HepG2 (cell line): ENCODE measurements around the gene PLET1. TPM values are rescaled to one million over a fixed set of nuclear protein-coding genes. Genes with fewer than 3 reads are reported as not detected.

Experiments
- ATAC-seq: fragments of 200-7000 bp; cut with Tn5 transposase; 3 replicates; pipeline ENCODE4 v1.9.1; 2020; ENCODE audit warnings: mild to moderate bottlenecking, moderate library complexity
- BruUV-seq: library from RNA; stranded (reverse); fragments of 400-500 nt; replicated peaks from 2 replicates; lab custom pipeline; 2021; lab: Mats Ljungman, UMichigan
- CTCF ChIA-PET: fragments of 300-600 bp; formaldehyde crosslinking; extraction: SDS; loops from one replicate; lab custom pipeline; 2021; ENCODE audit warnings: low total read pairs, inconsistent platforms, low intra/inter-chr PET ratio; lab: Yijun Ruan, JAX
- POLR2A ChIA-PET: fragments of 350-600 bp; sonication (Branson Sonifier 250); formaldehyde crosslinking; loops from one replicate; lab custom pipeline; 2020; ENCODE audit warnings: antibody characterized with exemption, inconsistent platforms; lab: Yijun Ruan, JAX
- DNase-seq: peaks from one replicate; pipeline ENCODE4 v3.0.0-alpha.2; 2015; ENCODE audit warnings: low spot score
- FAIRE-seq: peaks from 3 replicates; lab custom pipeline; 2011; peaks lifted over from hg19 to GRCh38; lab: Jason Lieb, UNC
- H2AFZ ChIP-seq: one replicate; pipeline ENCODE4 v1.6.1; 2011; ENCODE audit warnings: low read length, inconsistent platforms
- H3K27ac ChIP-seq: fragments of 300-600 bp; 3 replicates; pipeline ENCODE4 v1.8.0; 2011; ENCODE audit warnings: mixed run types, mild to moderate bottlenecking, mixed read lengths, low read length, inconsistent platforms; ENCODE audit not compliant: insufficient read depth; ENCODE audit errors: extremely low read length
- H3K27me3 ChIP-seq, 2 experiments: fragments of 200-600 bp in 1 of 2; 2 replicates in 1 of 2; 3 replicates in 1 of 2; pipeline versions ENCODE4 v1.6.0 to v1.8.0; 2011; ENCODE audit warnings: low read length in 2 of 2, mild to moderate bottlenecking in 2 of 2, moderate library complexity in 2 of 2, inconsistent platforms in 1 of 2; ENCODE audit not compliant: insufficient read depth in 2 of 2, control insufficient read depth in 1 of 2
- H3K36me3 ChIP-seq, 2 experiments: fragments of 200-600 bp in 1 of 2; replicated peaks in 1 of 2; 2 replicates in 1 of 2; 3 replicates in 1 of 2; pipeline versions ENCODE4 v1.5.1 to v1.8.0; 2011; ENCODE audit warnings: low read length in 2 of 2, inconsistent platforms in 1 of 2; ENCODE audit not compliant: insufficient read depth in 2 of 2, control insufficient read depth in 1 of 2
- H3K4me1 ChIP-seq: 2 replicates; pipeline ENCODE4 v1.5.1; 2012; ENCODE audit warnings: low read length, inconsistent platforms; ENCODE audit not compliant: insufficient read depth
- H3K4me2 ChIP-seq: 2 replicates; pipeline ENCODE4 v1.6.0; 2011; ENCODE audit warnings: low read depth, low read length, inconsistent platforms
- H3K4me3 ChIP-seq, 3 experiments: fragments of 200-600 bp in 1 of 3; sonication (generic), shearing (Covaris generic) in 1 of 3; replicated peaks in 1 of 3; 2 replicates each; pipeline ENCODE4 v1.5.1; 2011 to 2016; ENCODE audit warnings: low read length in 3 of 3, inconsistent platforms in 2 of 3, low read depth in 2 of 3, mild to moderate bottlenecking in 2 of 3, control low read depth in 1 of 3, mixed read lengths in 1 of 3; ENCODE audit not compliant: insufficient read depth in 1 of 3
- H3K79me2 ChIP-seq: one replicate; pipeline ENCODE4 v1.6.1; 2011; ENCODE audit warnings: low read length, inconsistent platforms; ENCODE audit not compliant: insufficient read depth
- H3K9ac ChIP-seq: 2 replicates; pipeline ENCODE4 v1.6.0; 2011; ENCODE audit warnings: mild to moderate bottlenecking, low read depth, low read length, inconsistent platforms; ENCODE audit not compliant: insufficient read depth
- H3K9me3 ChIP-seq: 2 replicates; pipeline ENCODE4 v1.5.1; 2012; ENCODE audit warnings: mild to moderate bottlenecking, low read length
- H4K20me1 ChIP-seq: 2 replicates; pipeline ENCODE4 v1.6.0; 2011; ENCODE audit warnings: inconsistent platforms, mild to moderate bottlenecking, low read length, moderate library complexity; ENCODE audit not compliant: insufficient read depth
- CEBPB ChIP-seq: IDR thresholded peaks from 2 replicates; pipeline ENCODE4 v1.6.1; 2011; ENCODE audit warnings: low read depth, low read length, improper control_type of control experiment, borderline replicate concordance
- FOXA3 ChIP-seq: IDR thresholded peaks from 2 replicates; pipeline ENCODE4 v1.6.1; 2016; ENCODE audit warnings: missing genetic modification reagents, missing compliant biosample characterization
- FOXJ3 ChIP-seq: sonication (generic); formaldehyde crosslinking; IDR thresholded peaks from 2 replicates; pipeline ENCODE4 v1.4.0; 2020; ENCODE audit warnings: missing genetic modification reagents, mild to moderate bottlenecking, borderline replicate concordance
- GPBP1L1 ChIP-seq: sonication (generic); formaldehyde crosslinking; IDR thresholded peaks from 2 replicates; pipeline ENCODE4 v1.5.0; 2020; ENCODE audit warnings: mild to moderate bottlenecking, missing genetic modification reagents
- IRF9 ChIP-seq: sonication (generic); formaldehyde crosslinking; IDR thresholded peaks from 2 replicates; pipeline ENCODE4 v1.8.0; 2022; ENCODE audit warnings: missing genetic modification reagents, mild to moderate bottlenecking, borderline replicate concordance
- NFE2 ChIP-seq: sonication (generic); formaldehyde crosslinking; IDR thresholded peaks from 2 replicates; pipeline ENCODE4 v1.4.0; 2020; ENCODE audit warnings: missing genetic modification reagents
- SP140L ChIP-seq: sonication (generic); formaldehyde crosslinking; IDR thresholded peaks from 2 replicates; pipeline ENCODE4 v1.4.0; 2020; ENCODE audit warnings: missing genetic modification reagents, borderline replicate concordance
- TRIM22 ChIP-seq: fragments of 450-650 bp; IDR thresholded peaks from 2 replicates; pipeline ENCODE4 v1.6.1; 2017
- ZBTB44 ChIP-seq: sonication (generic); formaldehyde crosslinking; IDR thresholded peaks from 2 replicates; pipeline ENCODE4 v1.4.0; 2020; ENCODE audit warnings: missing genetic modification reagents
- ZNF260 ChIP-seq: sonication (generic); formaldehyde crosslinking; IDR thresholded peaks from 2 replicates; pipeline ENCODE4 v1.4.0; 2020; ENCODE audit warnings: missing genetic modification reagents, low read depth, mild to moderate bottlenecking, borderline replicate concordance
- ZNF3 ChIP-seq: IDR thresholded peaks from 2 replicates; pipeline ENCODE4 v1.7.0; 2017; ENCODE audit warnings: inconsistent platforms
- ZNF720 ChIP-seq: sonication (generic); formaldehyde crosslinking; IDR thresholded peaks from 2 replicates; pipeline ENCODE4 v1.4.0; 2020; ENCODE audit warnings: missing genetic modification reagents
- WGBS: methylation state at CpG from one replicate; pipeline ENCODE4 v1.1.6; 2017; ENCODE audit warnings: low lambda C conversion rate; 5-methylcytosine and 5-hydroxymethylcytosine counted together
- in situ Hi-C: cut with HindIII; loops from 2 replicates; pipeline ENCODE4 v1.10.0; 2017; ENCODE audit warnings: low pct_unique_long_range_greater_than_20kb; ENCODE audit not compliant: extremely low pct_ligation_motif_present
- intact Hi-C: fragments of 100-400 bp; cut with micrococcal nuclease; formaldehyde crosslinking; loops from one replicate; pipeline ENCODE4 v1.10.0; 2022; ENCODE audit not compliant: unreplicated experiment
- polyA plus RNA-seq, 8 experiments: library from polyadenylated mRNA; depleted of rRNA in 3 of 8; stranded (reverse) in 7 of 8; unstranded in 1 of 8; fragments of >200 nt; fragmentation: Illumina TruSeq in 4 of 8; extraction: Trizol in 4 of 8; gene quantifications; 2 replicates each; pipeline versions ENCODE4 v1.2.1 to v1.2.3, GENCODE V29; 2011 to 2016; ENCODE audit warnings: low read depth in 4 of 8, missing spikeins in 1 of 8, mixed read lengths in 1 of 8; ENCODE audit not compliant: insufficient read depth in 1 of 8
- total RNA-seq, 5 experiments: library from RNA; depleted of rRNA; stranded (reverse); fragments of >200 nt; fragmentation: Illumina TruSeq; extraction: Trizol; gene quantifications; 2 replicates each; pipeline ENCODE4 v1.2.3, GENCODE V29; 2016; ENCODE audit warnings: low read depth in 1 of 5

PLET1 gene
- total and polyA plus RNA-seq, 2 of the 13 experiments (the other 11 are each of a cell fraction or from before 2014, with no cell fraction given), result not detected

GRCh38 chr11:112253605-112254242 is 6.9 kb downstream of the PLET1 start:
- intact Hi-C loops, result no loop called here
- in situ Hi-C loops, result no loop called here

GRCh38 chr11:112249871-112250610 is 10.6 kb downstream of the PLET1 start:
- DNase-seq, result no peak
- POLR2A ChIA-PET, result no interaction called here
- in situ Hi-C loops, result no loop called here
- H3K9ac ChIP-seq, result no peak overlapping the region
- no TSS peak for BruUV-seq
- no peak overlapping the region for H3K4me3 ChIP-seq
- TF ChIP-seq ZBTB44 (no peak), FOXA3 (CRISPR knock-in tag) (no peak), IRF9 (CRISPR knock-in tag) (no peak), NFE2 (CRISPR knock-in tag) (no peak), GPBP1L1 (CRISPR knock-in tag) (no peak), TRIM22 (no peak), ZNF3 (CRISPR knock-in tag) (no peak)
- 92% methylated on average over 8 of the region's 8 CpGs for WGBS
- H4K20me1 ChIP-seq, result no peaks in the 10 kb centered on the region
- H3K4me2 ChIP-seq, result no peak overlapping the region
- H3K27ac ChIP-seq, result no peak overlapping the region
- CTCF ChIA-PET, result no interaction called here
- no peaks in the 10 kb centered on the region for H3K9me3 ChIP-seq
- no peak overlapping the region for H2AFZ ChIP-seq
- FAIRE-seq, result no peak
- no peaks in the 10 kb centered on the region for H3K79me2 ChIP-seq
- H3K4me1 ChIP-seq, result no peaks in the 10 kb centered on the region
- no peaks in the 10 kb centered on the region for H3K27me3 ChIP-seq
- no peak for ATAC-seq
- no peaks in the 10 kb centered on the region for H3K36me3 ChIP-seq
- intact Hi-C loops, result no loop called here

More at GRCh38 chr11:112253605-112254242, 6.9 kb downstream of the PLET1 start:
- DNase-seq (no peak), ATAC-seq (no peak), FAIRE-seq (no peak)
- Histone ChIP-seq H3K9me3 (no peaks in the 10 kb centered on the region), H4K20me1 (no peaks in the 10 kb centered on the region), H3K79me2 (no peaks in the 10 kb centered on the region), H3K27ac (no peak overlapping the region), H2AFZ (no peak overlapping the region), H3K27me3 (no peaks in the 10 kb centered on the region), H3K36me3 (no peaks in the 10 kb centered on the region), H3K4me2 (no peak overlapping the region), H3K9ac (no peak overlapping the region), H3K4me3 (no peak overlapping the region), H3K4me1 (peaks cover 9% of the 10 kb centered on the region; the same call in 1 of the 2 replicates)
- ChIA-PET CTCF (no interaction called here), POLR2A (no interaction called here)
- BruUV-seq, result no TSS peak
- WGBS, result 97% methylated on average over 3 of the region's 3 CpGs
- TF ChIP-seq ZNF260 (CRISPR knock-in tag), result no peak
- TF ChIP-seq FOXJ3 (CRISPR knock-in tag), result no peak
- TF ChIP-seq CEBPB, result peak; percentile 55
- no peak for TF ChIP-seq SP140L (CRISPR knock-in tag)
- no peak for TF ChIP-seq ZNF720 (CRISPR knock-in tag)
